ENCODE data around the gene SLC23A2.
"Not testable (repeated sequence)": the region's sequence is repeated elsewhere in the genome, so short reads cannot be mapped to it uniquely, and the experiment has no call there.

Gene SLC23A2

DNA sequence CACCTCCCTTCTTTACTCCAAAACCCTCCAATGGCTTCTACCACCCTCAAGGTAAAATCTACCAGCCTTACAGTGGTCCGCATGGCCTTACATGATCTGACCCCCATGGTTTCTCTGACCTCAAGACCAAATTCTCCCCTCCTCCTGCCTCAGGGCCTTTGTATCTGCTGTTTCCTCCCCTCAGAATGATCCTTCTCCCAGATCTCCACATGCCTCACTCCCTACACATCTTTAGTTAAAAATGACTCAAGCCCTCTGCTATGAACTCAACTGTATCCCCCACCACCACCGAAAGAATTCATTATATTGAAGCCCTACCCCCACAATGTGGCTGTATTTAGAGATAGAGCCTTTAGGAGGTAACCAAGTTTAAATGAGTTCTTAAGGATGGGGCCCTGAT, 4.1 kb downstream of the SLC23A2 start:
- ATAC-seq (ENCODE audit: low read depth) (no peak), DNase-seq (ENCODE audit: low spot score in 2 of 2) (no peak)
- H3K9me3 Mint-ChIP-seq = no peaks in the 10 kb centered on the region
- peaks cover 4% of the 10 kb centered on the region for H3K36me3 Mint-ChIP-seq
- H3K27me3 Mint-ChIP-seq = no peaks in the 10 kb centered on the region
- H3K27ac Mint-ChIP-seq = peak overlapping the region; percentile 81
- no peak overlapping the region for H3K4me3 Mint-ChIP-seq
- peaks cover 50% of the 10 kb centered on the region for H3K4me1 Mint-ChIP-seq

DNA sequence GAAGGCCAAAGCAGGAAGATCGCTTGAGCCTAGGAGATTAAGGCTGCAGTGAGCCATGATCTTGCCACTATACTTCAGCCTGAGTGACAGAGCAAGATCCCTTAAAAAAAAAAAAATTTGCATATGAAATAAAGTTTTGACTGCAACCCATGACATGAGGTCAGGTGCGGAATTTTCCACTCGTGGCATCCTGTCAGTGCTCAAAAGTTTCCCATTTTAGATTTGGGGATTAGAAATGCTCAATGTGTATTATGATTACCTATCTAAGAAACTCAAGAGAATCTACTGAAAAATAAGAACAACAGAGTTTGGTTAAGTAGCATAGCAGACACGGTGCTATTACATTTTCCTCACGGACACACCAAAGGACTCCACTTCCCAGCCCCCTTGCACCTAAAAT, 11.7 kb downstream of the SLC23A2 start:
- H3K4me1 Mint-ChIP-seq = peaks cover 44% of the 10 kb centered on the region
- H3K27ac Mint-ChIP-seq = peak overlapping the region; percentile 96
- no peaks in the 10 kb centered on the region for H3K27me3 Mint-ChIP-seq
- H3K4me3 Mint-ChIP-seq = peak overlapping the region; percentile 77
- no peak for DNase-seq (ENCODE audit: low spot score in 2 of 2)
- peak; percentile 67 for ATAC-seq (ENCODE audit: low read depth)
- H3K9me3 Mint-ChIP-seq = no peaks in the 10 kb centered on the region
- no peaks in the 10 kb centered on the region for H3K36me3 Mint-ChIP-seq

GRCh38 chr20:4987130-4987529, 14.2 kb downstream of the SLC23A2 start:
- peak; percentile 26 for ATAC-seq (ENCODE audit: low read depth)
- Mint-ChIP-seq H3K27me3 (no peaks in the 10 kb centered on the region), H3K9me3 (no peaks in the 10 kb centered on the region), H3K4me1 (peaks cover 49% of the 10 kb centered on the region), H3K36me3 (peaks cover 2% of the 10 kb centered on the region), H3K27ac (peak overlapping the region; percentile 96), H3K4me3 (peak overlapping the region; percentile 83)
- DNase-seq (ENCODE audit: low spot score in 2 of 2) = no peak

GRCh38 chr20:4985658-4986057, 15.7 kb downstream of the SLC23A2 start:
- no peaks in the 10 kb centered on the region for H3K27me3 Mint-ChIP-seq
- peaks cover 47% of the 10 kb centered on the region for H3K4me1 Mint-ChIP-seq
- peak; percentile 74 for ATAC-seq (ENCODE audit: low read depth)
- H3K27ac Mint-ChIP-seq = peak overlapping the region; percentile 96
- peaks cover 2% of the 10 kb centered on the region for H3K36me3 Mint-ChIP-seq
- DNase-seq (ENCODE audit: low spot score in 2 of 2) = no peak
- H3K9me3 Mint-ChIP-seq = no peaks in the 10 kb centered on the region
- peak overlapping the region; percentile 18 for H3K4me3 Mint-ChIP-seq

- Mint-ChIP-seq H3K4me1 (peaks cover 49% of the 10 kb centered on the region), H3K9me3 (no peaks in the 10 kb centered on the region), H3K27me3 (no peaks in the 10 kb centered on the region), H3K27ac (peak overlapping the region; percentile 76), H3K36me3 (peaks cover 2% of the 10 kb centered on the region), H3K4me3 (no peak overlapping the region)
- ATAC-seq (ENCODE audit: low read depth) (no peak), DNase-seq (ENCODE audit: low spot score in 2 of 2) (no peak)
Measured at GRCh38 chr20:4982281-4982680, 19.0 kb downstream of the SLC23A2 start.

DNA sequence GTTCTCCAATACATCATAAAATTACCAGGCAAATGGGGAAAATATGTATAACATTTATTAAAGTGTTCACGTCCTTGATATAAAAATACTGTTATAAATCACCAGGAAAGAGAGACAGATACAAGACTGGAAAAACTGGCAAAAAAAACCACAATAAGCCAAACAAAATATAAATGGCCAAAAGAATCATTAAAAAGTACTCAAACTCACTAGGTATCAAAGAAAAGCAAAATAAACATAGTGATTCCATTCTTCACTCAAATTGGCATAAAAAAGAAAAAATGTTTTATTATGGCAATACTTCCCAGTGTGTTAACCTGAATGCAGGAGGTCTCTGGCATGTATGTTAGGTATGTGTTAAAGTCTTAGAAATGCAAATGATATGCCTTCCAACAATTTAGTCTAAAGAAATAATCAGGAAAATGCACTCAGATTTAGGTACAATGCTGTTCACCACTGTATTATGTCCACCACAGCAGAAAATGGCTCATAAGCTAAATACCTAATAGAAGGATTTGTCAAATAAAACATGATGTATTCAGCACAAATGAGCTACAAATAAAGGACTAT, 21.4 kb downstream of the SLC23A2 start:
- Mint-ChIP-seq H3K36me3 (peaks cover 2% of the 10 kb centered on the region), H3K9me3 (no peaks in the 10 kb centered on the region), H3K4me1 (peaks cover 36% of the 10 kb centered on the region), H3K27me3 (no peaks in the 10 kb centered on the region), H3K4me3 (no peak overlapping the region), H3K27ac (no peak overlapping the region)
- ATAC-seq (ENCODE audit: low read depth) (no peak), DNase-seq (ENCODE audit: low spot score in 2 of 2) (no peak)

DNA sequence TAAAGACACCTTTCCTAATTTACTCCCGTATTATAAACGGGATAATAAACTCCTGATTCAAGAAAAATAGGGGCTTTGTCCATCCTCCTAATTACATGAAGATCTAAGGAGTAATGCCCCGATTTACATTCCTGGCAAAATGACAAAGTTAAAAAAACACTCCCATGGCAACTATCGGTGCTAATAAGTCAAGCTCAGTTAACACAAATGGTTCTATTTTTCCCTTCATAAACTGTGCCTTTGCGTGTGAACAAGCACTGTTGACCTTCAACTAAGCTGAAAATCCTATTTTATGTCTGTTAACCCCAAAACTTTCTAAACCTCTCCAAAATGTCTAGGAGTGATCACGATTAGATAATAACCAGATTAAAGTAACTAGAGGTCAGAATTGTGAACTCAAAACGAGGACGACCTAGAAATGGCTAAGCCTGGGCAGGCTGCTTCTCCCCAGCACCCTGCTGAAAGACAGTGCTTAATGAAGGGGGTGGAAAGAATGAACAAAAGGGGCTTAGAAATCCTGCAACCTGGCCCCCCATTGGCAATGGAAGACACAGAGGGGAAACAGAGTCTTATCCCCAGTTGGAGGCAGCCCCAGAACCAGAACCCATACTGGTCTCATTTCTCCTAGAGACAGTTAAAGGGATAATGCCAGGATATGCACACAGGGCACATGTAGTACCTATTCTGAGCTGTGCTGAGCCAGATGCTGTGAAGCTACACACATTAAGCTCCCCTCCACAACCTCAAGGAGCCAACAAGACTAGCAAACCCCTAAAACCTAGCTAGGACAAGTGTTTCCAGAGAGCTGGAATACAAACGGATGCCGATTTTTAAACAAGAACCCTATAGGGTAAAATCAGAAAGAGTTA, 23.0 kb downstream of the SLC23A2 start:
- DNase-seq (ENCODE audit: low spot score in 2 of 2) (no peak), ATAC-seq (ENCODE audit: low read depth) (no peak)
- H3K27ac Mint-ChIP-seq = peak overlapping the region; percentile 59
- no peak overlapping the region for H3K4me3 Mint-ChIP-seq
- no peaks in the 10 kb centered on the region for H3K9me3 Mint-ChIP-seq
- H3K4me1 Mint-ChIP-seq = peaks cover 37% of the 10 kb centered on the region
- H3K36me3 Mint-ChIP-seq = peaks cover 2% of the 10 kb centered on the region
- no peaks in the 10 kb centered on the region for H3K27me3 Mint-ChIP-seq

GRCh38 chr20:4976014-4976413, 25.3 kb downstream of the SLC23A2 start:
- Mint-ChIP-seq H3K4me1 (peaks cover 34% of the 10 kb centered on the region), H3K4me3 (peak overlapping the region; percentile 65)
- H3K9me3 Mint-ChIP-seq; H3K36me3 Mint-ChIP-seq; ATAC-seq (ENCODE audit: low read depth); DNase-seq (ENCODE audit: low spot score in 2 of 2); H3K27me3 Mint-ChIP-seq; H3K27ac Mint-ChIP-seq: not testable (repeated sequence)

- Mint-ChIP-seq H3K27me3 (no peaks in the 10 kb centered on the region), H3K9me3 (no peaks in the 10 kb centered on the region), H3K4me3 (peak overlapping the region; percentile 82), H3K36me3 (peaks cover 8% of the 10 kb centered on the region), H3K4me1 (peaks cover 25% of the 10 kb centered on the region), H3K27ac (peak overlapping the region; percentile 82)
- ATAC-seq (ENCODE audit: low read depth) = peak; percentile 67
- DNase-seq (ENCODE audit: low spot score in 2 of 2) = no peak
Measured at GRCh38 chr20:4973330-4974097, 27.8 kb downstream of the SLC23A2 start.

- Mint-ChIP-seq H3K4me3 (peak overlapping the region; percentile 82), H3K27me3 (no peaks in the 10 kb centered on the region), H3K36me3 (peaks cover 15% of the 10 kb centered on the region), H3K4me1 (peaks cover 19% of the 10 kb centered on the region), H3K9me3 (no peaks in the 10 kb centered on the region), H3K27ac (peak overlapping the region; percentile 82)
- ATAC-seq (ENCODE audit: low read depth) (peak; percentile 44), DNase-seq (ENCODE audit: low spot score in 2 of 2) (no peak)
Measured at GRCh38 chr20:4972506-4973251, 28.6 kb downstream of the SLC23A2 start.

DNA sequence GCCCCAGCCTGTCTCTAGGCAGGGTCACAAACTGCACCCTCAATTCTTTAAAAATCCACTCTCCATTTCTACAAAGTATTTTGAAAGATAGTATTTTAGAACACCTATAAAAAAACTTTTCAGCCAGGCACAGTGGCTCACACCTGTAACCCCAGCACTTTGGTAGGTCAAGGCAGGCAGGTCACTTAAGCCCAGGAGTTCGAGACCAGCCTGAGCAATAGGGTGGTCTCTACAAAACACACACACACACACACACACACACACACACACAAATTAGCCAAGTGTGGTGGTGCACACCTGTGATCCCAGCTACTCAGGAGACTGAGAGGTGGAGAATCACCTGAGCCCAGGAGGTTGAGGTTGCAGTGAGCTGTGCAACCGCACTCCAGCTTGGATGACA, 30.2 kb downstream of the SLC23A2 start:
- Mint-ChIP-seq H3K4me1 (peaks cover 22% of the 10 kb centered on the region), H3K27me3 (no peaks in the 10 kb centered on the region), H3K36me3 (peaks cover 21% of the 10 kb centered on the region), H3K9me3 (no peaks in the 10 kb centered on the region), H3K27ac (peak overlapping the region; percentile 47), H3K4me3 (no peak overlapping the region)
- DNase-seq (ENCODE audit: low spot score in 2 of 2) = no peak
- no peak for ATAC-seq (ENCODE audit: low read depth)

GRCh38 chr20:4967752-4968477, 33.4 kb downstream of the SLC23A2 start:
- no peaks in the 10 kb centered on the region for H3K27me3 Mint-ChIP-seq
- no peaks in the 10 kb centered on the region for H3K9me3 Mint-ChIP-seq
- no peak overlapping the region for H3K4me3 Mint-ChIP-seq
- H3K27ac Mint-ChIP-seq = peak overlapping the region; percentile 60
- peaks cover 23% of the 10 kb centered on the region for H3K36me3 Mint-ChIP-seq
- no peak for DNase-seq (ENCODE audit: low spot score in 2 of 2)
- no peak for ATAC-seq (ENCODE audit: low read depth)
- peaks cover 13% of the 10 kb centered on the region for H3K4me1 Mint-ChIP-seq

Measured in memory B cell (primary cell).